HPDE6-E6E7 (cell line): Measurements from ENCODE around the gene ZBTB45.
A peak's percentile ranks its signal among the peaks of the same experiment; 100 is the strongest.
"Not testable (repeated sequence)": the region's sequence is repeated elsewhere in the genome, so short reads cannot be mapped to it uniquely, and the experiment has no call there.

Experiments used
- DNase-seq: peaks from one replicate; pipeline ENCODE4 v3.0.0; 2011; ENCODE audit warnings: missing footprints; ENCODE audit errors: extremely low spot score

ZBTB45 gene

GRCh38 chr19:58510084-58510862 is 9.3 kb downstream of the ZBTB45 start:
- DNase-seq, result no peak

- no peak for DNase-seq
Observed at GRCh38 chr19:58509731-58510083, 9.9 kb downstream of the ZBTB45 start.

- not testable (repeated sequence) for DNase-seq
Observed at GRCh38 chr19:58507602-58508223, 11.9 kb downstream of the ZBTB45 start.

GRCh38 chr19:58500242-58500641 is 19.4 kb downstream of the ZBTB45 start:
- no peak for DNase-seq

GRCh38 chr19:58499021-58499927 is 20.3 kb downstream of the ZBTB45 start:
- DNase-seq, result peak; percentile 99

GRCh38 chr19:58498316-58499020 is 21.1 kb downstream of the ZBTB45 start:
- DNase-seq, result no peak

- no peak for DNase-seq
Observed at GRCh38 chr19:58497634-58498170, 21.9 kb downstream of the ZBTB45 start.

- no peak for DNase-seq
Observed at GRCh38 chr19:58492265-58492664, 27.3 kb downstream of the ZBTB45 start.

- no peak for DNase-seq
Observed at GRCh38 chr19:58491393-58491792, 28.2 kb downstream of the ZBTB45 start.

GRCh38 chr19:58484349-58484748 is 35.3 kb downstream of the ZBTB45 start:
- DNase-seq, result not testable (repeated sequence)

GRCh38 chr19:58483776-58484175 is 35.8 kb downstream of the ZBTB45 start:
- DNase-seq, result no peak

GRCh38 chr19:58482372-58482771 is 37.2 kb downstream of the ZBTB45 start:
- DNase-seq, result no peak

GRCh38 chr19:58480831-58481230 is 38.8 kb downstream of the ZBTB45 start:
- no peak for DNase-seq

GRCh38 chr19:58480481-58480830 is 39.2 kb downstream of the ZBTB45 start:
- DNase-seq, result no peak

GRCh38 chr19:58479736-58480480 is 39.7 kb downstream of the ZBTB45 start:
- no peak for DNase-seq

GRCh38 chr19:58479303-58479702 is 40.3 kb downstream of the ZBTB45 start:
- no peak for DNase-seq

- no peak for DNase-seq
Observed at GRCh38 chr19:58477871-58478270, 41.7 kb downstream of the ZBTB45 start.

GRCh38 chr19:58477130-58477529 is 42.5 kb downstream of the ZBTB45 start:
- DNase-seq, result no peak

- DNase-seq, result no peak
Observed at GRCh38 chr19:58476498-58477015, 43.1 kb downstream of the ZBTB45 start.

- DNase-seq, result peak; percentile 98
Observed at GRCh38 chr19:58475714-58476497, 43.7 kb downstream of the ZBTB45 start, which contains the start of gene ZNF446. Gene ZNF446, plus strand, starts transcription at chr19:58476352. Its CDS starts 867 bp downstream, at chr19:58477219.
